ACHN (cell line): ENCODE measurements around the gene PARD3B.

Experiments used
- DNase-seq: peaks from one replicate; pipeline ENCODE4 v3.0.0-alpha.2; 2015
- in situ Hi-C: cut with HindIII; loops from 2 replicates; pipeline ENCODE4 v1.10.0; 2017; ENCODE audit warnings: low sequenced_read_pairs, low pct_ligation_motif_present, low pct_unique_long_range_greater_than_20kb

The PARD3B gene

DNA sequence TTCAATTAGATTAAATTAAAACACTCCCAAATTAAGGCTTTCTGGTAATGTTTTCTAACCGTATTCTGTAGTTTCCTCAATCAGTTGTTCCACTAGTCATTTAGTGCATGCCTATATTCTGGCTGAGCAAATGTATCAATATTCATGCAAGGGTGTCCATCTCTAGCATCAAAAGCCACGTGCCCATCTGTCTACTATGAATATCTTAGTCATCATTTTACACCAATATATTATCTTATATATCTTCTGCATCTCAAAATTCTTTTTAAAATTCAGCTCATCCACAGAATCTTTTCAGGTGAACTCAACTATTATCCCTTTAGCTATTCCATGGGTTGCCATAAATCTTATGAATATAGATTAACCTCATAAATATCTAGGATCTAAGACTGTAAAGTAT, 488.2 kb downstream of the PARD3B start:
- in situ Hi-C loops, result no loop called here

GRCh38 chr2:205034034-205034433, 488.8 kb downstream of the PARD3B start:
- DNase-seq, result no peak
- in situ Hi-C loops, result no loop called here

More for the DNA sequence above, 488.2 kb downstream of the PARD3B start:
- DNase-seq, result no peak

GRCh38 chr2:205040323-205040722, 495.0 kb downstream of the PARD3B start:
- DNase-seq, result no peak
- in situ Hi-C loops, result no loop called here

- in situ Hi-C loops, result no loop called here
- no peak for DNase-seq
These were observed 496.3 kb downstream of the PARD3B start for GRCh38 chr2:205041472-205042130.

DNA sequence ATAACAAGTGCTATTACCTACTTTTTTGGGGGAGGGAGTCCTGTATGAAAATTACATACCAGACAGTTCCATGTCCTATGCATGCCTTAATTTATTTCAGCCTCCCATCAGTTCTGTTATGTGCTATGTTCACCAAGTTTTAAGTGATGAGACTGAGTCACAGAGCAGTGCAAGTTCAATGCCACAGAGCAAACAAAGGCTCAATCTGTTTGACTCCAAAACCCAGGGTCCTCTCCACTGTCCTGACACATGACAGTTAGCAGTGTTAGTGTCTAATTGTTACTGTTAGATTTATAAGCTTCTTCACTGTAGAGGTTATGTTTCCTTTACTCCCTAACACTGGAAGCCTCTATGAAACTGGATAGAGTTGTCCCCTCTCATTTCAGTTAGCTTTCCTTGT, 498.0 kb downstream of the PARD3B start:
- in situ Hi-C loops, result no loop called here
- no peak for DNase-seq

GRCh38 chr2:205045706-205046105, 500.4 kb downstream of the PARD3B start:
- no peak for DNase-seq
- in situ Hi-C loops, result no loop called here

DNA sequence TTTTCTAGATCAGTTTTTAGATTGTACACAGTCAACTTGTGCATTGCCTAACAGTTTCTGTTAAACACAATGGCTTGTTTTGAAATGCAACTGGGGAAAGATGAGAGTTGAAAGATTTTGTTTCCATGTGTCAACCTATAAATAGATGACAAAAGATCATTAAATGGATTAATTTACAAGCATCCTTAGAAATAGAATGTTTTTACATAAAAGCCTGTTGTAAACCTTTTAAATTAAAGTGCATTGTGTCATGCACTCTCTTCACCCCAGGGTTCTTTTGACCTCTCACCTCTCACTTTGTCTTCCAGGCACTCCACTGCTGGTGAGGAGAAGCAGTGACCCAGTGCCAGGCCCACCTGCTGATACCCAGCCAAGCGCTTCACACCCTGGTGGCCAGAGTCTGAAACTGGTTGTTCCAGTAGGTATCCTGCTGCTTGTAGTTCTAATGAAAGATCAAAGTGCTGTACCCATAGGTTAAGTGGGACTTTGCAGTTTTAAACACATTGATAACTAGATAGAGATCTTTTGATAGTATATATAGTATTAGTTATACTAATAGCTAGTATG, 502.1 kb downstream of the PARD3B start:
- in situ Hi-C loops, result no loop called here
- DNase-seq, result no peak

GRCh38 chr2:205051417-205051816, 506.1 kb downstream of the PARD3B start:
- DNase-seq, result no peak

DNA sequence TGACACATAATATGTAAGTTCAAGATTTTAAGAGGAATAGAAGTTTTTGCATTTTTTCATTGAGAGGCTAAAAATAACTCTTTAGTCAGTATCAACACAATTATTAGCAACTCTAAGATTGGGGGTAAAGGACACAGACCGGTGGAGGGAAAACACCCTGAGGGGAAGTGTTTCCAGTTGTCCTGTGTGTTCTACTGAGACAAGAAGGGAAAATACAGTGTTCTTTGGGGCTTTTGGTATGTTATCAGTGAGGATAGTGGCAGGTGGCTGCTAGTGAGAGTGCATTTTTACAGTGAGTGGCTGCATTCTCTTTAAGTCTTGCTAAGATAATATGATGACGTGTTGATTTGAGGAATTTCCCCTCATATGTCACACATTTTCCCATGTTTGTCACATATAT, 507.5 kb downstream of the PARD3B start:
- in situ Hi-C loops, result no loop called here
- no peak for DNase-seq

More at GRCh38 chr2:205051417-205051816, 506.1 kb downstream of the PARD3B start:
- in situ Hi-C loops, result no loop called here

DNA sequence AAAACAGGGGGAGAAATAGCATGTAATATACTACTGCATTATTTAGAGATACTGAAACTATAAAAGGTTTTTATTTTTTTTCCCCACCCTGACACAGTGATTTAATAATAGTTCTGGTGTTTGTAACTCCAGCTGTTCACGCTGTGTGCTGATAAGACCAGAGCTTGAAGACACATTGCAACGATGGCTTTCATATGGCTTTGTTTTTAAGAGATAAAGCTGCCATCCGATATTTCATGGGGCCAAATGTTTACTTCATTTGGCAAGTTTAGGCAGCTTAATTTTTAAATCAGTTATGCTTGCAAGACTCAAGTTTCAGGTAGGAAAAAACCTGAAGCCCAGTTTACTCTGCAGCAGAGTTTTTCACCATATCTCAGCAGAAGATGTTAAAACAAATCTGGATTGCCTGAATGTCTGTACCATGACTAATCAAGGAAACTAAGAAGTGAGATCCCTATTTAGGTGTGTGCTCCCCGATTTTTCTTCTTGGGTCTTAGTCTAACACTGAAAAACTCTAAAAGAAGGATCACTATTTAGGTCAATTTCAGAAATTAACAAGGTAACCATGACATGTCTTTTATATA, 508.6 kb downstream of the PARD3B start:
- DNase-seq, result no peak
- in situ Hi-C loops, result no loop called here

DNA sequence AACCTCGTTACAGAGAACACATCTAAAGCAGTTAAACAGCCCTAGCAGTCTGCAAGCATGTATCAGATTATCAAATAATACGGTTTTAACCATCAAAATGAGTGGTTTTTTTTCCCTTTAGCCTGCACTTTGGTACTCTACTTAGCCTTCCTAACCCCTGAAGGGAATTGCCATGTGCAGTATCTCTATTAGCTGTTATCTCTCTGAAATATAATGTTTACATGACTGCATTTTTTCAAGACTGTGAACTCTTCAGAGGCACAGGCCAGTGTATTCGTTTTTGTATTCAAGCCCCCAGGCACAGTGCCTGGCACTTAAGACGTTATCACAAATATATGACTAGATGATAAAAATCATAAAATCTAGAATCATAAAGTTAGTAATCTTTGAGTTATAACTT, 509.5 kb downstream of the PARD3B start:
- in situ Hi-C loops, result no loop called here
- DNase-seq, result no peak

DNA sequence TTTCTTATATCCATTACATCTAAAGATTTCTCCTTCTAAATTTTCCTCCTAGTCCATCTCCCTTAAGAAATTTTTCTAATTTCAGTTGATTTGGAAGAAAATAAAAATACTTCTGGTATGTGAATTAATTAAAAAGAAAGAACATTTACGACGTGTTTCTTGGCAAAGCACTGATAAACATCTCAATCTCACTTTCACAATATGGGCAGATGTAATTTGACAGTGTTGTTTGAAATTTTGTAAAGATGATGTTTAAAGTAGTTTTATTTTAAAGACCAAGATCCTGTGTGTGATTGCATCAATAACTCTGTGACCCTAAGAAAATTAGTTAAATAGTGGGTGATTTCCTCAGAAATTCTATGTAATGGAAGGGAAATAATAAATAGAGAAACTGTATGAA, 510.0 kb downstream of the PARD3B start:
- in situ Hi-C loops, result no loop called here
- DNase-seq, result no peak

- in situ Hi-C loops, result no loop called here
- DNase-seq, result no peak
These were observed 510.9 kb downstream of the PARD3B start for GRCh38 chr2:205056151-205056561.

GRCh38 chr2:205058409-205058808, 513.1 kb downstream of the PARD3B start:
- DNase-seq, result no peak
- in situ Hi-C loops, result no loop called here

GRCh38 chr2:205060269-205060668, 515.0 kb downstream of the PARD3B start:
- peak; percentile 10 for DNase-seq
- in situ Hi-C loops, result no loop called here

DNA sequence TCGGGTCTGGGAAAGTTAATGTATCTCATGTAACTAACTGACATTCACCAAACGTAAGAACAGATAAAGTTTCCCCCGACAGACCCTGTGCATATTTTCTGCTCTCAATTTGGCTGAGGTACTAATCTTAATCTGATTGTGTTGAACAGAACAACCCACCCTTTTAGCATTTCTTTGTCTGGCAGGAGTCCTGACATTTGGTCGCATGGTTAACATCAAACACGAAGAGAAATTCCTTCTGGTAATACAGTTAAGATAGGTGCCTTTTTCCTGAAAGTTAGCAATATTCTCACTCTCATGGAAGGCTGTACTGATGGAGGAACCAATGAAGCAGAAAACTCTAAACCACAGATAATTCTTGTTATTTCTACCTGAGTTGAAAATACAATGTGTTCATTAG, 520.8 kb downstream of the PARD3B start:
- no peak for DNase-seq
- in situ Hi-C loops, result no loop called here

- no peak for DNase-seq
- in situ Hi-C loops, result no loop called here
These were observed 524.7 kb downstream of the PARD3B start for GRCh38 chr2:205069928-205070327.

DNA sequence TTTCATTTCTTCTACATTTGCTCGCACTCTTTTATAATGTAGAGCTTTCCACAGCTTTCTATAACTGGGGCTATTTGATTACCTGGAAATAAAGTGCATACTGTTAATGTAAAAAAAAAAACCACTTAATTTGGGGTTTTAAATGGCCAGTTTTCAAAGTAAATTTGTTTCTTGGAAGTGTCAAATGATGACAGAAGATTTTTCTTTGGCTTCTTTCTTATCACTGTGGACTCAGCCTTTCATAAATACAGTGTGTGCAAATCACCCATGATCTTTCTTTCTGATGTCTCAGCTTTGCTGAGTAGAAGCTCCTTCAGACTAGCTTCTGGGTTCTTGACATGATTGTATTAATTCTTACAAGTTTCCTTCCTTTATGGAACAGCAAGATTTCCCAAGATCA, 525.6 kb downstream of the PARD3B start:
- no peak for DNase-seq

GRCh38 chr2:205073433-205074020, 528.3 kb downstream of the PARD3B start:
- in situ Hi-C loops, result no loop called here

More for the DNA sequence above, 525.6 kb downstream of the PARD3B start:
- in situ Hi-C loops, result no loop called here

GRCh38 chr2:205076405-205076804, 531.1 kb downstream of the PARD3B start:
- in situ Hi-C loops, result no loop called here
- DNase-seq, result no peak

More at GRCh38 chr2:205073433-205074020, 528.3 kb downstream of the PARD3B start:
- DNase-seq, result no peak
